ENCODE measurements around the gene RARA.
A peak's percentile ranks its signal among the peaks of the same experiment; 100 is the strongest.

Gene RARA

DNA sequence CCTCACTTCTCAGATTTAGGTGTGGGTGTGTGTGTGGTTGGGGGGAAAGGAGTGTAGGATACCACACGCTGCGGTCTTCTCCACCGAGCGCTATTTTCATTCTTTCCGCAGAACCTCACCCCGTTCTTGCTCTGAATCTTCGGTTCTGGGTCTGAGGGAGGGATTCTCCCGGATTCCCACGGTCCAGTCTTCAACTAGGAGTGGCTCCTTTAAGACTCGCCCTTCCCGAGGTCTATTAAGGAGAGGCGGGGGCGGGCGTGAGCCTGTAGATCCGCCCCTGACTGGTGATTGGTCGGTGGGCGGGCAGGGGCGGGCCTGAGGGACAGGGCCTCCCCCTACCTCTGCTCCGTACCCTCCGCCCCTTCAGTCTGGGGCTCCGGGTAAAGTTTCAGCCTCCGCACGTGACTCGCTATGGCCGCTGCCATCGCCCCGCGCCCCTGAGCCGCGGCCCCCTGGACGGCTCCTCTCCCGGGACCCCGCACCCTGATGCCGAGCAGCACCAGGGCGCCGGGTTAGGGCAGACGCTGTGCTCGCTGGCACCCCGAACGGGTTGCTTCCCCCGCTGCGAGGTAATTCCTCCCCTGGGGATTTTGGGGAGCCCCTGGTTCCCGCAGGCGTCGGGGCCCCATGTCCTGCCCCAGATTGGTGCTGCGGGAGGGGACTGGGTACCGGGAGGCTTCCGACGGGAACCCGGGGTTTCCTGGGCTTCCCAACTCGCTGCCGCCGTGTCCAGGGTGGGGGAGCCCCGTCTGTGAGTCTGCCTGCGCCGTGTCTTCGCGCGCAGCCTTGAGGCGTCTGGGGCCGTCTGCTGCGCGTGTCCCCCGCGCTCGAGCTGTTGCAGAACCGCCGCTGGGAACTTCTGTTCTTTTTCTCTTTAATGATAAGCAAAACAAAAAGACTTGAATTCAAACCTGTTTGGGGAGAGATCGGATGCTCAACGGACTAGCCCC, 9.2 kb downstream of the RARA start:
- TF ChIP-seq, protein P1, sequence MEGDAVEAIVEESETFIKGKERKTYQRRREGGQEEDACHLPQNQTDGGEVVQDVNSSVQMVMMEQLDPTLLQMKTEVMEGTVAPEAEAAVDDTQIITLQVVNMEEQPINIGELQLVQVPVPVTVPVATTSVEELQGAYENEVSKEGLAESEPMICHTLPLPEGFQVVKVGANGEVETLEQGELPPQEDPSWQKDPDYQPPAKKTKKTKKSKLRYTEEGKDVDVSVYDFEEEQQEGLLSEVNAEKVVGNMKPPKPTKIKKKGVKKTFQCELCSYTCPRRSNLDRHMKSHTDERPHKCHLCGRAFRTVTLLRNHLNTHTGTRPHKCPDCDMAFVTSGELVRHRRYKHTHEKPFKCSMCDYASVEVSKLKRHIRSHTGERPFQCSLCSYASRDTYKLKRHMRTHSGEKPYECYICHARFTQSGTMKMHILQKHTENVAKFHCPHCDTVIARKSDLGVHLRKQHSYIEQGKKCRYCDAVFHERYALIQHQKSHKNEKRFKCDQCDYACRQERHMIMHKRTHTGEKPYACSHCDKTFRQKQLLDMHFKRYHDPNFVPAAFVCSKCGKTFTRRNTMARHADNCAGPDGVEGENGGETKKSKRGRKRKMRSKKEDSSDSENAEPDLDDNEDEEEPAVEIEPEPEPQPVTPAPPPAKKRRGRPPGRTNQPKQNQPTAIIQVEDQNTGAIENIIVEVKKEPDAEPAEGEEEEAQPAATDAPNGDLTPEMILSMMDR (conservative IDR thresholded peaks at IDR 0.05; ENCODE audit: low read depth, low read length): 0 out of 2 replicates have a peak, but pooled peaks have one; percentile 1
- H3K4me3 ChIP-seq (IDR thresholded peaks at IDR 0.05; ENCODE audit: insufficient read depth, low read depth, low read length): no peak overlapping the region
- H3K27ac ChIP-seq: peak overlapping the region; percentile 93
- H3K4me2 ChIP-seq: peak overlapping the region; percentile 86
- H3K79me2 ChIP-seq (ENCODE audit: insufficient read depth, low read depth): peaks cover 59% of the 10 kb centered on the region
- H3K27me3 ChIP-seq (ENCODE audit: insufficient read depth, low read depth): no peaks in the 10 kb centered on the region
- peaks cover 68% of the 10 kb centered on the region for H3K4me1 ChIP-seq (ENCODE audit: low read depth, poor library complexity, severe bottlenecking)
- H4K20me1 ChIP-seq (ENCODE audit: insufficient read depth): no peaks in the 10 kb centered on the region
- peak overlapping the region; percentile 83 for H3K9ac ChIP-seq
- H3K36me3 ChIP-seq (ENCODE audit: insufficient read depth): no peaks in the 10 kb centered on the region
- peak overlapping the region; percentile 56; the same call in 1 of the 2 replicates for H2AFZ ChIP-seq (ENCODE audit: low read depth)

DNA sequence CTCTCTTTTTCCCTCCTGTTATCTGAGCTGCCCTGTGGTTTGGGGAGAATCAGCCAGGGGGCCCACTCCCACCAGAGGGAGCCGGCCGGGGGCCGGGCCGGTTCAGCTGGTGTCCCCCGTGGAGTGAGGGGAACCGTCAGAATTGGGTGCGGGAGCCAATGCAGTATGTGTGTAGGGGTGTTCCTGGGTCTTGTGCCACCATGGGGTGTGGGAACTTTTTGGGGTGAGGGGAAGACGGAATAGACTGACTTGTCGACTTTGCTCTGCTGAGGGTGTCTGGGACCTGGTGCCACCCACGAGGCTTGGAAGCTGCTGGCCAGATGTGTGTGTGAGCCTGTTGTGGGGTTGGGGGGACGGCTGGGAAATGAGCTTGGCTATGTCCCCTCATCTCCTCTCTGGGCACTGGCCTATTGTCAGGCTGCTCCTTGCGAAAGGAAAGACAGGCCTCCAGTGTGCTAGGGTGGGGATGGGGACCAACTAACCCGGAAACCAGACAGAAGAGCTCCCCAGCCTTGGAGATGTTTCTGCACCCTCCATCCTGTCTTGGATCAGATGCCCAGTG, 9.9 kb downstream of the RARA start:
- H4K20me1 ChIP-seq (ENCODE audit: insufficient read depth): no peaks in the 10 kb centered on the region

DNA sequence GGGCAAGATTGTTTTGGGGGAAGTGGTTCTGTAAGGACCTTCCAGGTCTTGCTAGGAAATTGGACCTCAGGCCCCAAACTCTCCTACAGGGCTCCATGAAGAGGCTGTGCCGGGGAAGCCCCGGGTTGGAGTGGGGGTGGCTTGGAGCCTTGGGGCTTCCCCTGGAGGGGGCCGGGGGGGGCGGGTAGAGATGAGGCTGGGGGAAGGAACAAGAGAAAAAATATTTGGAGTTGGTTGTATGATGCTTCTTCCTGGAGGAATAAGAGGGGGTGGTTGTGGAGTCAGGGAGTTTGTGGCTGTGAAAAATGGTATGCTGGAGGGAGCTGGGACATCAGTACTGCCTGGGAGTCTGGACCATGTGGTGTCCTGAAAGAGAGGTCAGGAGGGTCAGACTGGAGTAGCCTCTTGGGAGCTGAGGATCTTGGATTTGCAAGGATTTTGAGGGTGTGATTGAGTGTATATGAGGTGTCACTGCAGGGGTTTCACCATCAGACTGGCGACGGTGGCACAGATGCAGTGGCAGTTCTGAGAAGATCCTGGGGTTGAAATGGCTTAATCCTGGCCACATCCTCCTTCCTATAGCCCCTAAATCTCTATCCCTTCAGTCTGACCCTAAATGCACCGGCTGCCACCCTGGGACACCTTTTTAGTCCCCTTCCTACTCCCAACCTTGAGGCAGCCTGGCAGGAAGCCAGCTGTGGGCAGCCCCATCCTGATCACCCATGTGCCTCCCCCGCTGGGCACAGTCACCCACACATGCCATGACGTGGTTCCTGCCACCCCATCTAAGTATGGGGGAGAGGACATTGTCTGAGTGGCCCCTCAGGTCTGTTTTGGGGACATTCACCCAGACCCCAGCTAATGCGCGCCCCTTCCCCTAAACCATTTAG, 10.9 kb downstream of the RARA start:
- Histone ChIP-seq H3K4me1 (ENCODE audit: low read depth, poor library complexity, severe bottlenecking) (peaks cover 68% of the 10 kb centered on the region), H3K79me2 (ENCODE audit: insufficient read depth, low read depth) (peaks cover 76% of the 10 kb centered on the region), H3K27ac (peak overlapping the region; percentile 93), H3K9ac (peak overlapping the region; percentile 83), H3K27me3 (ENCODE audit: insufficient read depth, low read depth) (no peaks in the 10 kb centered on the region), H2AFZ (ENCODE audit: low read depth) (no peak overlapping the region), H4K20me1 (ENCODE audit: insufficient read depth) (no peaks in the 10 kb centered on the region), H3K36me3 (ENCODE audit: insufficient read depth) (no peaks in the 10 kb centered on the region), H3K4me2 (peak overlapping the region; percentile 86), H3K4me3 (IDR thresholded peaks at IDR 0.05; ENCODE audit: insufficient read depth, low read depth, low read length) (peak overlapping the region; percentile 4)
- TF ChIP-seq, protein P1 (conservative IDR thresholded peaks at IDR 0.05; ENCODE audit: low read depth, low read length): no peak

More for the DNA sequence above, 9.9 kb downstream of the RARA start:
- H3K36me3 ChIP-seq (ENCODE audit: insufficient read depth): no peaks in the 10 kb centered on the region
- H3K4me2 ChIP-seq: peak overlapping the region; percentile 86
- no peak overlapping the region for H3K4me3 ChIP-seq (IDR thresholded peaks at IDR 0.05; ENCODE audit: insufficient read depth, low read depth, low read length)
- H3K4me1 ChIP-seq (ENCODE audit: low read depth, poor library complexity, severe bottlenecking): peaks cover 68% of the 10 kb centered on the region
- H2AFZ ChIP-seq (ENCODE audit: low read depth): no peak overlapping the region
- peak overlapping the region; percentile 93 for H3K27ac ChIP-seq
- peak overlapping the region; percentile 83 for H3K9ac ChIP-seq
- H3K79me2 ChIP-seq (ENCODE audit: insufficient read depth, low read depth): peaks cover 66% of the 10 kb centered on the region
- TF ChIP-seq, protein P1 (conservative IDR thresholded peaks at IDR 0.05; ENCODE audit: low read depth, low read length): no peak
- H3K27me3 ChIP-seq (ENCODE audit: insufficient read depth, low read depth): no peaks in the 10 kb centered on the region

Measured in KMS-11 (cell line).